ENCODE data around the gene B4GALT4.

DNA sequence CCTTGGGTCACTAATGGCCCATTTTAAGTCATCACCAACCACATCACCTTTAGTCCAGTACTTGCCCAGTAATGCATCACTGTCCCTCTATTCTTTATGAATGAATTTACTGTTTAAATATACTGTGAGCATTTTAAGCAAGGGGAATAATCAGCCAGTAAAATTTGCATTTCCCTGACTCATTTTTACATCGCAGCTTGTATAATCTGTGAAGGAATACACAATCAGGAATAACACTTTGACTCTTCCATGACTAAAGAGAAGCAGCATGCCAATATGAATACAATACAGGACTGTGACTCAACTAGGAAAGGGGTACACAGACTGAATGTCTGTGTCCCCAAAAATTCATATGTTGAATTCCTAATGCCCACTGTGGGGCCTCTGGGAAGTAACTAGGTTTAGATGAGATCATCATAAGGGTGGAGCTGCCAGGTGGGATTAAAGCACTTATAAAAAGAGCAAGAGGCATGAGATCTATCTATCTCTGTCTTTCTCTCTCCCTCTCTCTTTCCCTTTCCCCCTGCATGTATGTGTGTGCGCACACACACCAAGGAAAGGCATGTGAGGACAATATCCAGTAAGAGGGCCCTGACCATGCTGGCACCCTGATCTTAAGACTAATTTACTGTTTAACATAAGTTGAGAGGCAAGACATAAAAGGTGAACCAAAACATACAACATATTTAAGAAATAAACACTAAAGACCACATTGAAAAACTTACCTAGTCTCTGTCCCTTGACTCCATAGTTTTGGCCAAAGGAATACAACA is 12.1 kb downstream of the B4GALT4 start:
- TF ChIP-seq EP300 (IDR thresholded peaks at IDR 0.05) (no peak), TP53 (CRISPR knock-in tag; IDR thresholded peaks at IDR 0.05) (no peak), JUNB (IDR thresholded peaks at IDR 0.05) (no peak), POLR2A (IDR thresholded peaks at IDR 0.05; ENCODE audit: low read length) (no peak), JUN (IDR thresholded peaks at IDR 0.05) (no peak), MAFK (IDR thresholded peaks at IDR 0.05; ENCODE audit: partially characterized antibody) (no peak), HOXA7 (CRISPR knock-in tag; IDR thresholded peaks at IDR 0.05) (no peak), RAD21 (conservative IDR thresholded peaks at IDR 0.05 in 1 of 2, IDR thresholded peaks at IDR 0.05 in 1 of 2) (no peak)
- TF ChIP-seq, protein P1, sequence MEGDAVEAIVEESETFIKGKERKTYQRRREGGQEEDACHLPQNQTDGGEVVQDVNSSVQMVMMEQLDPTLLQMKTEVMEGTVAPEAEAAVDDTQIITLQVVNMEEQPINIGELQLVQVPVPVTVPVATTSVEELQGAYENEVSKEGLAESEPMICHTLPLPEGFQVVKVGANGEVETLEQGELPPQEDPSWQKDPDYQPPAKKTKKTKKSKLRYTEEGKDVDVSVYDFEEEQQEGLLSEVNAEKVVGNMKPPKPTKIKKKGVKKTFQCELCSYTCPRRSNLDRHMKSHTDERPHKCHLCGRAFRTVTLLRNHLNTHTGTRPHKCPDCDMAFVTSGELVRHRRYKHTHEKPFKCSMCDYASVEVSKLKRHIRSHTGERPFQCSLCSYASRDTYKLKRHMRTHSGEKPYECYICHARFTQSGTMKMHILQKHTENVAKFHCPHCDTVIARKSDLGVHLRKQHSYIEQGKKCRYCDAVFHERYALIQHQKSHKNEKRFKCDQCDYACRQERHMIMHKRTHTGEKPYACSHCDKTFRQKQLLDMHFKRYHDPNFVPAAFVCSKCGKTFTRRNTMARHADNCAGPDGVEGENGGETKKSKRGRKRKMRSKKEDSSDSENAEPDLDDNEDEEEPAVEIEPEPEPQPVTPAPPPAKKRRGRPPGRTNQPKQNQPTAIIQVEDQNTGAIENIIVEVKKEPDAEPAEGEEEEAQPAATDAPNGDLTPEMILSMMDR (IDR thresholded peaks at IDR 0.05): no peak
- TF ChIP-seq, protein P2, sequence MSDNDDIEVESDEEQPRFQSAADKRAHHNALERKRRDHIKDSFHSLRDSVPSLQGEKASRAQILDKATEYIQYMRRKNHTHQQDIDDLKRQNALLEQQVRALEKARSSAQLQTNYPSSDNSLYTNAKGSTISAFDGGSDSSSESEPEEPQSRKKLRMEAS (IDR thresholded peaks at IDR 0.05): no peak
- TF ChIP-seq, protein P3, sequence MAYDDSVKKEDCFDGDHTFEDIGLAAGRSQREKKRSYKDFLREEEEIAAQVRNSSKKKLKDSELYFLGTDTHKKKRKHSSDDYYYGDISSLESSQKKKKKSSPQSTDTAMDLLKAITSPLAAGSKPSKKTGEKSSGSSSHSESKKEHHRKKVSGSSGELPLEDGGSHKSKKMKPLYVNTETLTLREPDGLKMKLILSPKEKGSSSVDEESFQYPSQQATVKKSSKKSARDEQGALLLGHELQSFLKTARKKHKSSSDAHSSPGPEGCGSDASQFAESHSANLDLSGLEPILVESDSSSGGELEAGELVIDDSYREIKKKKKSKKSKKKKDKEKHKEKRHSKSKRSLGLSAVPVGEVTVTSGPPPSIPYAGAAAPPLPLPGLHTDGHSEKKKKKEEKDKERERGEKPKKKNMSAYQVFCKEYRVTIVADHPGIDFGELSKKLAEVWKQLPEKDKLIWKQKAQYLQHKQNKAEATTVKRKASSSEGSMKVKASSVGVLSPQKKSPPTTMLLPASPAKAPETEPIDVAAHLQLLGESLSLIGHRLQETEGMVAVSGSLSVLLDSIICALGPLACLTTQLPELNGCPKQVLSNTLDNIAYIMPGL (CRISPR knock-in tag; IDR thresholded peaks at IDR 0.05; ENCODE audit: borderline replicate concordance): no peak

Measured in A549 (cell line).